Measurements from ENCODE around the gene PCBP3.
"Not testable (repeated sequence)": the region's sequence is repeated elsewhere in the genome, so short reads cannot be mapped to it uniquely, and the experiment has no call there.

PCBP3 gene

DNA sequence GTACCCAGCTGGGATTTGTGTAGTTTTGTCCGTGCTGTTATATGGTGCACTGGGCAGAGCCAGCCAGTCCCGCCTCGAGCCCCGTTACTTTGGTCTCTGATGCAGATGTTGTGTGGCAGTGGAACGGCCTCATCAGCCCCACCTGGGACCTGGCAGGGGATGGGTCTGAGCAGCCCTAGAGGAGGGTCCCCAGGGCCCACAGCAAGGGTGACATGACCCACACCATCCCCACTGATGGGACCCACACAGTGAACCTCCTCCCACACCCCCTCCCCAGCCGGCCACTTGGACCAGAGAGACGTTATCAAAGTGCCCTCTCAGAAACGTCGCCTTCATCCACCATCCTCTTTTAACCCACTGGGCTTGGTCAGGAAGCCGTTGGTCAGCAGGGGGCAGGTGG is 42.0 kb upstream of the PCBP3 start:
- WGBS (ENCODE audit: extremely low coverage, insufficient coverage, insufficient read length), result no CpG with 5 or more reads among the region's 10 CpGs
- H3K4me2 ChIP-seq (ENCODE audit: low read length), result no peak overlapping the region
- H3K23ac ChIP-seq (ENCODE audit: low read length), result no peak overlapping the region
- H3K18ac ChIP-seq (ENCODE audit: low read length), result no peak overlapping the region
- no peaks in the 10 kb centered on the region for H3K27me3 ChIP-seq (ENCODE audit: insufficient read depth, low read length)
- no peak for DNase-seq
- H3K79me1 ChIP-seq (ENCODE audit: low read length), result no peaks in the 10 kb centered on the region
- no peak overlapping the region for H4K12ac ChIP-seq (ENCODE audit: low read depth, low read length)
- H4K8ac ChIP-seq (ENCODE audit: low read depth, low read length), result no peak overlapping the region
- H2BK5ac ChIP-seq (ENCODE audit: low read depth, low read length, poor library complexity), result no peak overlapping the region
- H3K4ac ChIP-seq (ENCODE audit: low read depth, low read length), result no peak overlapping the region
- H3K36me3 ChIP-seq (ENCODE audit: control insufficient read depth in 1 of 2, insufficient read depth in 2 of 2, low read length in 2 of 2), result no peaks in the 10 kb centered on the region
- no peak overlapping the region for H3K14ac ChIP-seq (ENCODE audit: low read length)
- H3K79me2 ChIP-seq (ENCODE audit: control insufficient read depth, insufficient read depth, low read length, poor library complexity), result no peaks in the 10 kb centered on the region
- H3K4me3 ChIP-seq (ENCODE audit: low read depth, low read length), result no peak overlapping the region
- no peaks in the 10 kb centered on the region for H3K4me1 ChIP-seq (ENCODE audit: control insufficient read depth in 1 of 2, insufficient read depth in 2 of 2, low read length in 2 of 2)
- H4K91ac ChIP-seq (ENCODE audit: low read depth, low read length), result no peak overlapping the region
- H2BK120ac ChIP-seq (ENCODE audit: insufficient read depth, low read length, poor library complexity), result no peak overlapping the region
- no peak overlapping the region for H2AK5ac ChIP-seq (ENCODE audit: low read length)
- H2AFZ ChIP-seq (ENCODE audit: insufficient read depth, low read length, poor library complexity), result no peak overlapping the region
- no peak overlapping the region for H2BK12ac ChIP-seq (ENCODE audit: low read length)
- H3K9ac ChIP-seq (ENCODE audit: low read length), result no peak overlapping the region
- H3K9me3 ChIP-seq (ENCODE audit: insufficient read depth, low read depth, low read length), result peaks cover 22% of the 10 kb centered on the region
- no peak overlapping the region for H3K27ac ChIP-seq (ENCODE audit: low read depth, low read length)

DNA sequence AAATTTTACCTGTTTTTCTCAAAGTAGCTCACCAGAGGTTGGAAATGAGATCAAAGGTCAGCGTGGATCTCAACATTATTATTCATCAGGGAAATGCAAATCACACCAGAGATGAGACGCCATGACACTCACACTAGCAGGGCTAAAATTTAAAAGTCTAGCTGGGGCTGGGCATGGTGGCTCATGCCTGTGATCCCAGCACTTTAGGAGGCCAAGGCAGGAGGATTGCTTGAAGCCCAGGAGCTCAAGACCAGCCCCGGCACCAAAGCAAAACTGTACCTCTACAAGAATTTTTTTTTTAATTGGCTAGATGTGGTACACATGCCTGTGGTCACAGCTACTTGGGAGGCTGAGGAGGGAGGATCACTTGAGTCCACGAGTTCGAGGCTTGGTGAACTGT is 41.4 kb upstream of the PCBP3 start:
- Histone ChIP-seq H3K9me3 (ENCODE audit: insufficient read depth, low read depth, low read length) (peaks cover 22% of the 10 kb centered on the region), H4K12ac (ENCODE audit: low read depth, low read length) (no peak overlapping the region), H3K4me3 (ENCODE audit: low read depth, low read length) (no peak overlapping the region), H3K27ac (ENCODE audit: low read depth, low read length) (no peak overlapping the region), H4K91ac (ENCODE audit: low read depth, low read length) (no peak overlapping the region), H3K4me1 (ENCODE audit: control insufficient read depth in 1 of 2, insufficient read depth in 2 of 2, low read length in 2 of 2) (no peaks in the 10 kb centered on the region), H3K9ac (ENCODE audit: low read length) (no peak overlapping the region), H2AK5ac (ENCODE audit: low read length) (no peak overlapping the region), H2BK5ac (ENCODE audit: low read depth, low read length, poor library complexity) (no peak overlapping the region), H2BK12ac (ENCODE audit: low read length) (no peak overlapping the region), H3K4me2 (ENCODE audit: low read length) (no peak overlapping the region), H3K18ac (ENCODE audit: low read length) (no peak overlapping the region), H4K8ac (ENCODE audit: low read depth, low read length) (no peak overlapping the region), H3K27me3 (ENCODE audit: insufficient read depth, low read length) (no peaks in the 10 kb centered on the region), H3K79me1 (ENCODE audit: low read length) (no peaks in the 10 kb centered on the region), H3K36me3 (ENCODE audit: control insufficient read depth in 1 of 2, insufficient read depth in 2 of 2, low read length in 2 of 2) (no peaks in the 10 kb centered on the region), H2BK120ac (ENCODE audit: insufficient read depth, low read length, poor library complexity) (no peak overlapping the region), H2AFZ (ENCODE audit: insufficient read depth, low read length, poor library complexity) (no peak overlapping the region), H3K23ac (ENCODE audit: low read length) (no peak overlapping the region), H3K79me2 (ENCODE audit: control insufficient read depth, insufficient read depth, low read length, poor library complexity) (no peaks in the 10 kb centered on the region), H3K14ac (ENCODE audit: low read length) (no peak overlapping the region), H3K4ac (ENCODE audit: low read depth, low read length) (no peak overlapping the region)
- DNase-seq, result no peak
- WGBS (ENCODE audit: extremely low coverage, insufficient coverage, insufficient read length), result no CpG with 5 or more reads among the region's 5 CpGs

DNA sequence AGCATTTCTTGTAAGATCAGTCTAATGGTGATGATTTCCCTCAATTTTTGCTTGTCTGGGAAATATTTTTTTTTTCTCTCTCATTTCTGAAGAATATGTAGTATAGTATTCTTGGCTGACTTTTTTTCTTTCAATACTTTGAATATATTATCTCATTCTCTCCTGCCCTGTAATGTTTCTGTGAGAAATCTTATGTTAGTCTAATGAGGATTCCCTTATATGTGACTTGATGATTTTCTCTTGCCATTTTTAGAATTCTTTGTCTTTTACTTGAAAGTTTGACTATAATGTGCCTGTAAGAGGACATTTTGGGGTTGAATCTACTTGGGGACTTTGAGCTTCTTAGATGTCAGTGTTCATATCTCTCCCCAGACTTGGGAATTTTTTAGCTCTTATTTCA is 40.0 kb upstream of the PCBP3 start:
- no peak for DNase-seq
- Histone ChIP-seq H4K91ac (ENCODE audit: low read depth, low read length) (no peak overlapping the region), H3K27ac (ENCODE audit: low read depth, low read length) (no peak overlapping the region), H2BK12ac (ENCODE audit: low read length) (no peak overlapping the region), H3K79me1 (ENCODE audit: low read length) (no peaks in the 10 kb centered on the region), H4K12ac (ENCODE audit: low read depth, low read length) (no peak overlapping the region), H3K4me1 (ENCODE audit: control insufficient read depth in 1 of 2, insufficient read depth in 2 of 2, low read length in 2 of 2) (no peaks in the 10 kb centered on the region), H3K9ac (ENCODE audit: low read length) (no peak overlapping the region), H3K14ac (ENCODE audit: low read length) (no peak overlapping the region), H3K4me2 (ENCODE audit: low read length) (no peak overlapping the region), H3K4me3 (ENCODE audit: low read depth, low read length) (no peak overlapping the region), H2AFZ (ENCODE audit: insufficient read depth, low read length, poor library complexity) (no peak overlapping the region), H2BK120ac (ENCODE audit: insufficient read depth, low read length, poor library complexity) (no peak overlapping the region), H3K27me3 (ENCODE audit: insufficient read depth, low read length) (no peaks in the 10 kb centered on the region), H2AK5ac (ENCODE audit: low read length) (no peak overlapping the region), H3K4ac (ENCODE audit: low read depth, low read length) (no peak overlapping the region), H3K23ac (ENCODE audit: low read length) (no peak overlapping the region), H3K18ac (ENCODE audit: low read length) (no peak overlapping the region), H4K8ac (ENCODE audit: low read depth, low read length) (no peak overlapping the region), H3K36me3 (ENCODE audit: control insufficient read depth in 1 of 2, insufficient read depth in 2 of 2, low read length in 2 of 2) (no peaks in the 10 kb centered on the region), H3K79me2 (ENCODE audit: control insufficient read depth, insufficient read depth, low read length, poor library complexity) (no peaks in the 10 kb centered on the region), H3K9me3 (ENCODE audit: insufficient read depth, low read depth, low read length) (peaks cover 22% of the 10 kb centered on the region), H2BK5ac (ENCODE audit: low read depth, low read length, poor library complexity) (no peak overlapping the region)

DNA sequence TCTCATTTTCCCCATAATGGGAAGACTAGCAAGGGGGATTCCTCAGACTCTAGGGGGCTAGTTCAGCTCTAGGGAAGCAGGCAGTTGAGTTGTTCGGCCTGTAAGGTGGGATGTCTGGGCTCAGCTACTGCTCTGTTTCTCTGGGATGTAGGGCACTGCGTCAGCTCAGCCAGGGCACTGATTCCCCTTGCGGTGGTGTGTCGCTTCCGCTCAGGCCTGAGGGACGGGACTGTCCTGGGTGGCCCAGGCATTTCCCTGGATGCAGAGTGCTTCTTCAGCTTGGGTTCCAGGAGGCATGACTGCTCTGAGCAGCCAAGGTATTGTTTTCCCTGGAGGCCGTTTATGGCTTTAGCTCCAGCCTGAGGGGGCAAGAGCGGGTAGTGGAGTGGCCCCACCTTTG is 38.8 kb upstream of the PCBP3 start:
- not testable (repeated sequence) for H3K4me1 ChIP-seq (ENCODE audit: control insufficient read depth in 1 of 2, insufficient read depth in 2 of 2, low read length in 2 of 2); H3K9ac ChIP-seq (ENCODE audit: low read length); H3K79me1 ChIP-seq (ENCODE audit: low read length); H4K12ac ChIP-seq (ENCODE audit: low read depth, low read length); H2BK12ac ChIP-seq (ENCODE audit: low read length); H2AK5ac ChIP-seq (ENCODE audit: low read length); H3K4ac ChIP-seq (ENCODE audit: low read depth, low read length); H3K27ac ChIP-seq (ENCODE audit: low read depth, low read length); DNase-seq; H3K27me3 ChIP-seq (ENCODE audit: insufficient read depth, low read length); H2AFZ ChIP-seq (ENCODE audit: insufficient read depth, low read length, poor library complexity); H4K91ac ChIP-seq (ENCODE audit: low read depth, low read length); H3K14ac ChIP-seq (ENCODE audit: low read length); H2BK5ac ChIP-seq (ENCODE audit: low read depth, low read length, poor library complexity); H2BK120ac ChIP-seq (ENCODE audit: insufficient read depth, low read length, poor library complexity); H3K79me2 ChIP-seq (ENCODE audit: control insufficient read depth, insufficient read depth, low read length, poor library complexity); H3K23ac ChIP-seq (ENCODE audit: low read length); H3K36me3 ChIP-seq (ENCODE audit: control insufficient read depth in 1 of 2, insufficient read depth in 2 of 2, low read length in 2 of 2); H3K18ac ChIP-seq (ENCODE audit: low read length); H4K8ac ChIP-seq (ENCODE audit: low read depth, low read length); H3K4me2 ChIP-seq (ENCODE audit: low read length)
- no CpG with 5 or more reads among the region's 8 CpGs for WGBS (ENCODE audit: extremely low coverage, insufficient coverage, insufficient read length)
- Histone ChIP-seq H3K9me3 (ENCODE audit: insufficient read depth, low read depth, low read length) (peaks cover 17% of the 10 kb centered on the region), H3K4me3 (ENCODE audit: low read depth, low read length) (peak overlapping the region; percentile 9)
